ENCODE measurements around the gene ZNF599.
"Not testable (repeated sequence)": the region's sequence is repeated elsewhere in the genome, so short reads cannot be mapped to it uniquely, and the experiment has no call there.

The ZNF599 gene

GRCh38 chr19:34772697-34773554 lies at the start of gene ZNF599:
ZNF599 (minus strand) TSS chr19:34773215; CDS start chr19:34772841, 374 bp downstream.
- peak; percentile 82 for DNase-seq (ENCODE audit: low spot score)

- DNase-seq (ENCODE audit: low spot score): no peak
Measured at GRCh38 chr19:34818270-34818669, 45.3 kb upstream of the ZNF599 start.

GRCh38 chr19:34816708-34817107 lies 43.7 kb upstream of the ZNF599 start:
- no peak for DNase-seq (ENCODE audit: low spot score)

GRCh38 chr19:34808566-34808965 lies 35.6 kb upstream of the ZNF599 start:
- peak; percentile 43 for DNase-seq (ENCODE audit: low spot score)

- DNase-seq (ENCODE audit: low spot score): no peak
Measured at GRCh38 chr19:34806976-34807860, 34.2 kb upstream of the ZNF599 start.

- no peak for DNase-seq (ENCODE audit: low spot score)
Measured at GRCh38 chr19:34804115-34804514, 31.1 kb upstream of the ZNF599 start.

GRCh38 chr19:34796953-34797352 lies 23.9 kb upstream of the ZNF599 start:
- DNase-seq (ENCODE audit: low spot score): not testable (repeated sequence)

GRCh38 chr19:34794066-34794960 lies 21.3 kb upstream of the ZNF599 start:
- DNase-seq (ENCODE audit: low spot score): no peak

GRCh38 chr19:34793565-34793964 lies 20.6 kb upstream of the ZNF599 start:
- DNase-seq (ENCODE audit: low spot score): no peak

GRCh38 chr19:34788074-34788473 lies 15.1 kb upstream of the ZNF599 start:
- no peak for DNase-seq (ENCODE audit: low spot score)

- no peak for DNase-seq (ENCODE audit: low spot score)
Measured at GRCh38 chr19:34787059-34787824, 14.2 kb upstream of the ZNF599 start.

- no peak for DNase-seq (ENCODE audit: low spot score)
Measured at GRCh38 chr19:34786236-34786635, 13.2 kb upstream of the ZNF599 start.

- no peak for DNase-seq (ENCODE audit: low spot score)
Measured at GRCh38 chr19:34779652-34780051, 6.6 kb upstream of the ZNF599 start.

- no peak for DNase-seq (ENCODE audit: low spot score)
Measured at GRCh38 chr19:34778342-34778741, 5.3 kb upstream of the ZNF599 start.

GRCh38 chr19:34774857-34775256 lies 1.8 kb upstream of the ZNF599 start:
- DNase-seq (ENCODE audit: low spot score): no peak

GRCh38 chr19:34773555-34773864 lies 495 bp upstream of the ZNF599 start:
- no peak for DNase-seq (ENCODE audit: low spot score)

GRCh38 chr19:34767951-34768350 lies 5.1 kb downstream of the ZNF599 start:
- no peak for DNase-seq (ENCODE audit: low spot score)

- no peak for DNase-seq (ENCODE audit: low spot score)
Measured at GRCh38 chr19:34766386-34766785, 6.6 kb downstream of the ZNF599 start.

- no peak for DNase-seq (ENCODE audit: low spot score)
Measured at GRCh38 chr19:34759218-34759917, 13.6 kb downstream of the ZNF599 start.

- DNase-seq (ENCODE audit: low spot score): no peak
Measured at GRCh38 chr19:34757441-34757840, 15.6 kb downstream of the ZNF599 start.
